Left ventricle myocardium superior (tissue), 1 donor: ENCODE measurements around the gene ANKZF1. TPM values are rescaled to one million over a fixed set of nuclear protein-coding genes. Genes with fewer than 3 reads are reported as not detected.

ENCODE experiments used
- ATAC-seq: fragments of 200-7000 bp; cut with Tn5 transposase; one replicate; pipeline ENCODE4 v1.9.1; 2020; ENCODE audit warnings: mild to moderate bottlenecking, moderate library complexity
- DNase-seq: peaks from one replicate; pipeline ENCODE4 v3.0.0-alpha.2; 2020
- intact Hi-C: fragments of 100-400 bp; cut with micrococcal nuclease; formaldehyde crosslinking; loops from one replicate; pipeline ENCODE4 v1.11.0; 2022
- total RNA-seq: library from RNA; stranded (reverse); fragmentation: NEBNext Ultra II Directional; extraction: Animal tissue kit (Norgen Biotek cat#: 25700); gene quantifications from one replicate; pipeline ENCODE4 v1.2.1, GENCODE V29; 2021
- donor health status: DM: no; HTN: yes; CAD: no; lungs with severe emphysema.

Gene ANKZF1
- total RNA-seq, 1 donor from 2014 or later = 30.4 TPM

- intact Hi-C loops = no loop called here
- ATAC-seq (peak; percentile 33), DNase-seq (peak; percentile 82)
Observed at GRCh38 chr2:219277703-219278654, 48.4 kb downstream of the ANKZF1 start.

GRCh38 chr2:219278655-219279150, 49.1 kb downstream of the ANKZF1 start:
- no peak for DNase-seq
- peak; percentile 48 for ATAC-seq
- intact Hi-C loops = no loop called here

GRCh38 chr2:219279151-219279915, 49.7 kb downstream of the ANKZF1 start, which contains the start of gene DNAJB2:
Gene DNAJB2 (plus strand): TSS chr2:219279366. CDS start chr2:219279834, 468 bp downstream.
- intact Hi-C loops = no loop called here
- peak; percentile 95 for ATAC-seq
- DNase-seq = peak; percentile 99

- ATAC-seq (no peak), DNase-seq (no peak)
- intact Hi-C loops = no loop called here
Observed at GRCh38 chr2:219279916-219280516, 50.4 kb downstream of the ANKZF1 start.

- DNase-seq = no peak
- ATAC-seq = no peak
- intact Hi-C loops = no loop called here
Observed at GRCh38 chr2:219280651-219281050, 51.0 kb downstream of the ANKZF1 start.

GRCh38 chr2:219281588-219281987, 52.0 kb downstream of the ANKZF1 start:
- ATAC-seq (no peak), DNase-seq (no peak)
- intact Hi-C loops = no loop called here

GRCh38 chr2:219282375-219282774, 52.8 kb downstream of the ANKZF1 start:
- no peak for DNase-seq
- no peak for ATAC-seq
- intact Hi-C loops = no loop called here

- DNase-seq (no peak), ATAC-seq (no peak)
- intact Hi-C loops = no loop called here
Observed at GRCh38 chr2:219282943-219283581, 53.5 kb downstream of the ANKZF1 start.

GRCh38 chr2:219284501-219285372, 55.1 kb downstream of the ANKZF1 start:
- DNase-seq (no peak), ATAC-seq (no peak)
- intact Hi-C loops = no loop called here

- no peak for ATAC-seq
- no peak for DNase-seq
- intact Hi-C loops = no loop called here
Observed at GRCh38 chr2:219285373-219285735, 55.7 kb downstream of the ANKZF1 start.

GRCh38 chr2:219285894-219286425, 56.4 kb downstream of the ANKZF1 start:
- no peak for DNase-seq
- ATAC-seq = peak; percentile 43
- intact Hi-C loops = no loop called here

Other genes starting within 250 kb of the ANKZF1 start
- not detected for gene FEV, start 244.6 kb upstream of the ANKZF1 start, total RNA-seq
- not detected for gene CRYBA2, start 236.4 kb upstream of the ANKZF1 start, total RNA-seq
- not detected for gene CFAP65, start 188.3 kb upstream of the ANKZF1 start, total RNA-seq
- not detected for gene IHH, start 168.9 kb upstream of the ANKZF1 start, total RNA-seq
- gene NHEJ1, start 69.0 kb upstream of the ANKZF1 start, total RNA-seq = 7.0 TPM
- gene SLC23A3, start 59.8 kb upstream of the ANKZF1 start, total RNA-seq = 0.37 TPM
- gene CNPPD1, start 52.9 kb upstream of the ANKZF1 start, total RNA-seq = 65.0 TPM
- gene RETREG2, start 51.5 kb upstream of the ANKZF1 start, total RNA-seq = 41.1 TPM
- 20.3 TPM for gene ZFAND2B, start 23.0 kb upstream of the ANKZF1 start, total RNA-seq
- gene ABCB6, start 10.8 kb upstream of the ANKZF1 start, total RNA-seq = 28.2 TPM
- gene ATG9A, start 170 bp upstream of the ANKZF1 start, total RNA-seq = 81.8 TPM
- gene GLB1L, start 15.6 kb downstream of the ANKZF1 start, total RNA-seq = 2.5 TPM
- gene STK16, start 15.7 kb downstream of the ANKZF1 start, total RNA-seq = 16.4 TPM
- not detected for gene TUBA4B, start 23.4 kb downstream of the ANKZF1 start, total RNA-seq
- gene TUBA4A, start 24.1 kb downstream of the ANKZF1 start, total RNA-seq = 116 TPM
- 74.9 TPM for gene DNAJB2, start 49.6 kb downstream of the ANKZF1 start, total RNA-seq
- gene PTPRN, start 79.6 kb downstream of the ANKZF1 start, total RNA-seq = not detected
- gene RESP18, start 102.9 kb downstream of the ANKZF1 start, total RNA-seq = not detected
- 74.8 TPM for gene DNPEP, start 158.1 kb downstream of the ANKZF1 start, total RNA-seq
- gene DES, start 188.6 kb downstream of the ANKZF1 start, total RNA-seq = 14,457 TPM
- 111 TPM for gene SPEG, start 205.0 kb downstream of the ANKZF1 start, total RNA-seq